Measurements from ENCODE around the gene PDIA4.

GRCh38 chr7:149027611-149028345 is 527 bp downstream of the PDIA4 start:
- TF ChIP-seq CTCF (IDR thresholded peaks at IDR 0.05; ENCODE audit: low read length) (no peak), EZH2 (IDR thresholded peaks at IDR 0.05; ENCODE audit: borderline replicate concordance, low read length) (no peak)

Measured in OCI-LY1 (cell line).